ENCODE measurements around the gene ARHGEF11. TPM values are rescaled to one million over a fixed set of nuclear protein-coding genes. Genes with fewer than 3 reads are reported as not detected.

Gene ARHGEF11
- total RNA-seq, 1 experiment from 2014 or later: 41.1 TPM

DNA sequence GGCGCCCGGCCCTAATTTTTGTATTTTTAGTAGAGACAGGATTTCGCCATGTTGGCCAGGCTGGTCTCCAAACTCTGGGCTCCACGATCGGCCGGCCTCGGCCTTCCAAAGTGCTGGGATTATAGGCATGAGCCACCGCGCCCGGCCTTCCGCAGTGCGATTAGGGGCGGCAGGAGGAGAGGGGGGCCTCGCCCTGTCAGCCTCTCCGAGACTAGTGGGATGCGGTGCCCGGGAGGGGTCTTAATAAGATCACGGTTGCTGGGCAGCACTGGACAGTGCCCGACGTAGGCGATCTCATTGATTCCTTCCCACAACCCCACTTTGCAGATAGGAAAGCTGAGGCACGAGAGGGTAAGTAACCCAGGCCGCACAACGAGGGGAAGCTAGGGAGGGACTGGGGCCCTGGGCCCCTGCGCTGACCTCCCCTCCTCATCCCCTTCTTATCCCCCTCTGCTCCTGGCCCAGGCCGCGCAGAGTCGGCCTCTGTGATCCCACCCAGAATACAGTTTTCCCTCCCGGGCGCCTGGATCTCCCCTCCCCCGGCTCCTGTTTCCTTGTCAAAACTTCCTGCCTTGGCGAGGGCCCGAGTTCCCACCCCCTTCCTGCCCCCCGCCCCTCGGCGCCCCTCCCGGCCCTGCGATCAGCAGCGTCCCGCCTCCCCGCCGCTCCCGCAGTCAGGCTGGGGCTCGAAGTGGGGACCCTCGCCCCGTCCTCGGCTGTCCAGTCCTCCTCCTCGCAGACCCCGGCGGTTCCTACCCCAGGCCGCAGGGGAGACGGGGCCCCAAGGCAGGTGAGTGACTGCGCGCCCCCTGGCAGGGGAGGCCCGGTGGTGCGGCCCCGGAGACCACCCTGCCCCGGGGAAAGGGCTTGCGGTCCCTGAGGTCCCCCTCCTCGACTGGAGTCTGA, 152.2 kb downstream of the ARHGEF11 start, which contains the start of gene PEAR1:
Gene PEAR1 (plus strand): TSS at position 671 of the 906 bp plus-strand sequence. CDS start 10,209 bp downstream, outside the sequence.
- H3K4me3 Mint-ChIP-seq: peak within 1 kb of the TSS; percentile 46 to 76
- no peak within 1 kb of the TSS for H4K91ac ChIP-seq (ENCODE audit: insufficient read length, low read depth, low read length)
- TF ChIP-seq, protein P1, sequence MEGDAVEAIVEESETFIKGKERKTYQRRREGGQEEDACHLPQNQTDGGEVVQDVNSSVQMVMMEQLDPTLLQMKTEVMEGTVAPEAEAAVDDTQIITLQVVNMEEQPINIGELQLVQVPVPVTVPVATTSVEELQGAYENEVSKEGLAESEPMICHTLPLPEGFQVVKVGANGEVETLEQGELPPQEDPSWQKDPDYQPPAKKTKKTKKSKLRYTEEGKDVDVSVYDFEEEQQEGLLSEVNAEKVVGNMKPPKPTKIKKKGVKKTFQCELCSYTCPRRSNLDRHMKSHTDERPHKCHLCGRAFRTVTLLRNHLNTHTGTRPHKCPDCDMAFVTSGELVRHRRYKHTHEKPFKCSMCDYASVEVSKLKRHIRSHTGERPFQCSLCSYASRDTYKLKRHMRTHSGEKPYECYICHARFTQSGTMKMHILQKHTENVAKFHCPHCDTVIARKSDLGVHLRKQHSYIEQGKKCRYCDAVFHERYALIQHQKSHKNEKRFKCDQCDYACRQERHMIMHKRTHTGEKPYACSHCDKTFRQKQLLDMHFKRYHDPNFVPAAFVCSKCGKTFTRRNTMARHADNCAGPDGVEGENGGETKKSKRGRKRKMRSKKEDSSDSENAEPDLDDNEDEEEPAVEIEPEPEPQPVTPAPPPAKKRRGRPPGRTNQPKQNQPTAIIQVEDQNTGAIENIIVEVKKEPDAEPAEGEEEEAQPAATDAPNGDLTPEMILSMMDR (conservative IDR thresholded peaks at IDR 0.05): peak; percentile 49
- no peaks in the 10 kb centered on the region; a peak in 2 of 5 replicates for H3K9me3 Mint-ChIP-seq
- H2BK15ac ChIP-seq (ENCODE audit: low read depth, low read length): no peak within 1 kb of the TSS
- H3K4me2 ChIP-seq (ENCODE audit: insufficient read depth, insufficient read length, low read length): peak within 1 kb of the TSS; percentile 54
- H2BK12ac ChIP-seq (ENCODE audit: insufficient read length, low read depth, low read length): no peak within 1 kb of the TSS
- H3K4me1 Mint-ChIP-seq: peaks cover 21 to 37% of the 10 kb centered on the region in 2 experiments
- H2AFZ ChIP-seq (ENCODE audit: low read length): no peak within 1 kb of the TSS
- no peak within 1 kb of the TSS for H3K27ac ChIP-seq (ENCODE audit: insufficient read length, low read depth, low read length)
- no peak within 1 kb of the TSS for H2BK5ac ChIP-seq (ENCODE audit: insufficient read length, low read length)
- H3K18ac ChIP-seq (ENCODE audit: insufficient read length, low read depth, low read length): no peak within 1 kb of the TSS
- no peak within 1 kb of the TSS for H4K8ac ChIP-seq (replicated peaks; ENCODE audit: insufficient read length, low read depth, low read length)
- H3K27ac Mint-ChIP-seq: no peak within 1 kb of the TSS
- H3K4me1 ChIP-seq (ENCODE audit: insufficient read depth, low read length): no peaks in the 10 kb centered on the region
- H3K79me2 ChIP-seq (ENCODE audit: insufficient read depth, low read length): no peaks in the 10 kb centered on the region
- peaks cover 86% of the 10 kb centered on the region for H3K27me3 Mint-ChIP-seq (ENCODE audit: low read depth)
- H3T11ph ChIP-seq (ENCODE audit: low read length): no peak within 1 kb of the TSS
- H3K27me3 ChIP-seq (ENCODE audit: insufficient read depth, low read length): peaks cover 21% of the 10 kb centered on the region; the same call in 1 of the 2 replicates
- WGBS (ENCODE audit: extremely low coverage, insufficient read length, low lambda C conversion rate): no CpG with 5 or more reads among the region's 60 CpGs
- H3K23me2 ChIP-seq (ENCODE audit: insufficient read length, low read depth, low read length, poor library complexity, severe bottlenecking): no peaks in the 10 kb centered on the region
- no peak within 1 kb of the TSS for H3K4ac ChIP-seq (ENCODE audit: low read depth, low read length)
- no peak within 1 kb of the TSS for H3K23ac ChIP-seq (ENCODE audit: insufficient read length, low read depth, low read length)
- H4K20me1 ChIP-seq (ENCODE audit: control insufficient read depth, insufficient read depth, insufficient read length): no peaks in the 10 kb centered on the region
- no peak within 1 kb of the TSS for H2BK120ac ChIP-seq (ENCODE audit: low read depth, low read length, poor library complexity, severe bottlenecking)
- no peak within 1 kb of the TSS for H3K14ac ChIP-seq (ENCODE audit: insufficient read depth, low read length)
- H4K5ac ChIP-seq (ENCODE audit: insufficient read length, low read depth, low read length): no peak within 1 kb of the TSS
- peak; percentile 61 for DNase-seq
- no peak within 1 kb of the TSS for H3K56ac ChIP-seq (ENCODE audit: insufficient read length, low read depth, low read length)
- H3K79me1 ChIP-seq (ENCODE audit: insufficient read depth, low read depth, low read length, poor library complexity, severe bottlenecking): no peaks in the 10 kb centered on the region
- H3K9me3 ChIP-seq (ENCODE audit: control insufficient read depth, low read depth, low read length): no peaks in the 10 kb centered on the region
- H2BK20ac ChIP-seq (ENCODE audit: low read depth, low read length, poor library complexity, severe bottlenecking): no peak within 1 kb of the TSS
- H3K9ac ChIP-seq (ENCODE audit: extremely low read depth, insufficient read length, low read length): no peak within 1 kb of the TSS
- H3K36me3 Mint-ChIP-seq (ENCODE audit: insufficient read depth in 1 of 3, low read depth in 3 of 3): no peaks in the 10 kb centered on the region
- no peak within 1 kb of the TSS for H2AK5ac ChIP-seq (ENCODE audit: insufficient read length, low read length)

Data from H9 (cell line).